Keratinocyte (primary cell): ENCODE results near the gene CCDC8.

ENCODE experiments used
- CTCF ChIP-seq, 3 experiments: IDR thresholded peaks in 1 of 3; conservative IDR thresholded peaks in 1 of 3; optimal IDR thresholded peaks in 1 of 3; 2 replicates in 2 of 3; 3 replicates in 1 of 3; pipeline versions ENCODE3 to v1.5.1; 2011; ENCODE audit warnings: low read length in 3 of 3, mild to moderate bottlenecking in 3 of 3, moderate library complexity in 2 of 3, control low read depth in 1 of 3, inconsistent platforms in 1 of 3; ENCODE audit not compliant: insufficient read depth in 2 of 3; ENCODE audit errors: extremely low read depth in 1 of 3
- EZH2 ChIP-seq: IDR thresholded peaks from one replicate; pipeline ENCODE4 v1.6.1; 2012; ENCODE audit warnings: inconsistent platforms, mild to moderate bottlenecking, low read length, moderate library complexity

GRCh38 chr19:46428239-46429135, 15.1 kb upstream of the CCDC8 start, which contains the start of gene PNMA8C:
- TF ChIP-seq CTCF (optimal IDR thresholded peaks at IDR 0.05 in 1 of 3, IDR thresholded peaks at IDR 0.05 in 1 of 3, conservative IDR thresholded peaks at IDR 0.05 in 1 of 3; ENCODE audit: extremely low read depth in 1 of 3, insufficient read depth in 2 of 3, low read length in 3 of 3) (no peak), EZH2 (no peak)
